Midbrain (tissue), 1 donor: Measurements from ENCODE around the gene OXER1.
A peak's percentile ranks its signal among the peaks of the same experiment; 100 is the strongest.

Experiments
- DNase-seq: peaks from one replicate; lab custom pipeline; 2025; lab: John Stamatoyannopoulos, UW

OXER1 gene

DNA sequence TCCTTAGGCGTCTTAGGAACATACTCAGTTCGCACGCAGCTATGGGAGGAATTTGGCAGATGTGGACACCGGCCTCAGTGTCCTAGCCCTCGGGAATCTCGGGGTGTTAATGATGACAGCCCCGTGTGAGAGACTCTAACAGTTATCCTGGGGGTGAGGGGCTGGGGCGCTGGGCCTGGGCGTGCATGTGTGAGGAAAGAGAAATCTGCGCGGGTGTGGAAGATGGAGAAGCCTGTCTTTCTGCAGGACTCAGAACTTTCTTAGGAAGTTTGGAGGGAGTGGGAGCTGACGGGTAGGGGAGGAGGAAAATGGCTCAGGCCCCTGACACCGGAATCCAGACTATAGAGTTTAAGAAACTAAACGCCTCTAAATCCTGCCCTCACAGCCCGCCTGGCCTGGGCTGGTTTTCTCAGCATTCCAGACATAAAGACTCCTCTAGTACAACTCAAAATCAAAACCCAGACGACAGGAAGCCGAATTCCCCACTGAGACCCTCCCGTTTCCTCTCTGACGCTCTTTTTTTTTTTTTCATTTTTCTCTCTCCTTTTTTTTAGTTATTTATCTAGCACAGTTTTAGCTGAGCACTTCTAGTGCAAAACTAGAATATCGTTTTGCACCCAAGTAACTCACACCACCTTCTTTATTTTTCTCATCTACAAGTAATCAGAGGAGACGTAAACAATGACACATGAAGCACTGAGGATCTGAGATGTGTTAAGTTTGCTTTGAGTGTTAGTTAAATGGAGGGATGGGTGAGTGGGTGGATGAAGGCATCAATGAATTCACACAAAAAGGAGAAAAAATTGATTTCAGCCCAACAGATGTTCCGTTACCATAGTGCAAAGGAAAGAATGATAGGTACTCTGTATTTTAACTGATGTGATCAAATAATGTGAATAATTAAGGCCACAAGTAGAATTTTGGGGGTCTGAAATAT lies 29.7 kb upstream of the OXER1 start:
- DNase-seq, result no peak

DNA sequence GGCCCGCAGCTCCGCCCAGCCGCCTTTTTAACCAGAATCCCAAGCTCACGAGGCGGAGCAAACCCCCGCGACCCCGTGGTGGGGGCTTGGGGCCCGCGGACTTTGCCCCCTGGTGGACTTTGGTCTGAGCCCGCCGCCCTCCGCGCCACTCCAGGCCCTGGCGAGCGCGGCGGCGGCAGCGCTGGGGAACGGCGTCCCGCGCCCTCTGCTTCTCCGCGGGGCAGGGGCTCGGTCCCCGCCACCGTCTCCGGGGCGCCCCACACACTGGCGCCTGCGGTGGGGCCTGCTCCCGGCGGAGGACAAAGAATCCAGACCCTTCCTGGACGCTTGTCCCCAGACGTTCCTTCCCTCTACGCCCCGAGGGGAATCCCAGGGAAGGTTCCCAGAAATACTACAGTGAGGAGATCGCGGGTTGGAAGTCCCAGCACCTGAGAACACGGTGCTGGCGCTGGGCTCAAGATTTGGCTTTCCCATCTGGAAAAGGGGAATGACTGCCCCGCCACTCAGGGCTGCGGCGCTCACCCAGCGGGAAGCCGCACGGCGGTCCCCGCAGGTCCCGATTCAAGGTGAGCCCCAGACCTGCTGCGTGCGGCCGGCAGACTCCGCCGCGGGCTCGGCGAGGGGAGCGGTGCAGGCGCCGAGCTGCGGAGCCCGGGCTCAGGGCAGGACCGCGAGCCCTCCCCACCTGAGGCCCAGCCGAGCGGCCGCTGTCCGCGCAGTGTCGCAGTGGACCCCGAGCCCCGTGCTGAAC lies 28.8 kb upstream of the OXER1 start, which contains the start of gene HAAO:
HAAO (minus strand) TSS at position 1 of the 751 bp plus-strand sequence. CDS start 47 bp downstream, outside the sequence.
- DNase-seq, result peak; percentile 24

DNA sequence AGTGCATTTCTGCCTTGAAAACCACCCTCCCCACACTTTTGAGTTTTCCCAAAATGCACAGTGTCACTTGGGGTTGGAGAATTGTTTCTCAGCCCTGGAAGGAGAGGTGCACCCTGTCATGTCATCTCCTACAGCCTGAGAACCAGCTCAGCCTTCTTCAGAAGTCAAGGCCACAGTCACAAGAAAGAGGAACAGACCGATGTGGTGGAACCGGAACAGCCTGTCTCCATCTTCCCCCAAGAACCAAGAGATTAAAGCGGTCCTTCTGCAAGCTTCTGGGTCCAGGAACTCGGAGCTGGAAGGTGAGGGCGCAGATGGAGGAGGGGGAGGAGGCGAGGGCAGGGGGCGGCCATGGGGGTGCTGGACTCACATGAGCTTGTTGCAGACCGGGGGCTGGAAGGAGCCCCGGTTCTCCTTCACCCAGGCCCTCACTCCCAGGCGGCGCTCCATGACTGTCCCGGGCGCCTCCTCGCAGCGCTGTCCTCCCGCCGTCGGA lies 28.2 kb upstream of the OXER1 start:
- no peak for DNase-seq

DNA sequence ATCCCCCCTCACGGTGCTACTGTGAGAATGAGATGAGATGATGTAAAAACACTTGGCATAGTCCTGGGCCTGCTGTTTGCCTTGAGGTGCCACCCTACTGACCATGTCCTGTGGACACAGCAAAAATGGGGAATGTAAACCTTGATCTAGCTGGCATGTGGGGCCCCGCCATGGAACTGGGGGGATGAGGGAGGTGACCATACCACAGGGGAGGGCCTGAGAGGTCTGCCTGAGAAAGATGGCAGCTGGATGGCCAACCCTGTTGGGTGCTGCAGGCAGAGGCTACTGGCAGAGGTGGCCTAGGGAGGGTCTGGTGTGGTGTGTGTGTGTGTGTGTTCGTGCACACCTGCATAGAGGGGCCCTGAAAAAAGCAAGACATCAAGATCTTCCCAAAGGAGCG lies 27.7 kb upstream of the OXER1 start:
- no peak for DNase-seq

DNA sequence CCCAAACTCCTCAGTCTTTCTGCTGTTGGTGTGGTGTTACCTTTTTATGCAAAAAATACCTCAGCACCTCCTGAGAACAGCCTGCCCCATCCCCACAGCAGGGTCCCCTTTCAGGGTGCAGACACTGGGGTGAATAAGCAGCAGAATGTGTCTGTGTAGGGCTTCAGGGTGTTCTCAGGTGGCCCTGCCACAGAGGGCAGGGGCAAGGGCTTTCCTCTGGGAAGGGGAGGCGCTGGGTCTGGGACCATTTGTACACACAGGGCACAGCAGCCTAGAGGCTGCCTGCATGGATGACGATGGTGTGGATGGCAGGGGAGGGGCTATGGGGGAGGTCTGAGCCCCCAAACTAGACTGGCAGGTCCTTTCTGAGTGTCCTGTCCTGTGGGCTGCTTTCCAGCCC lies 25.8 kb upstream of the OXER1 start:
- no peak for DNase-seq

DNA sequence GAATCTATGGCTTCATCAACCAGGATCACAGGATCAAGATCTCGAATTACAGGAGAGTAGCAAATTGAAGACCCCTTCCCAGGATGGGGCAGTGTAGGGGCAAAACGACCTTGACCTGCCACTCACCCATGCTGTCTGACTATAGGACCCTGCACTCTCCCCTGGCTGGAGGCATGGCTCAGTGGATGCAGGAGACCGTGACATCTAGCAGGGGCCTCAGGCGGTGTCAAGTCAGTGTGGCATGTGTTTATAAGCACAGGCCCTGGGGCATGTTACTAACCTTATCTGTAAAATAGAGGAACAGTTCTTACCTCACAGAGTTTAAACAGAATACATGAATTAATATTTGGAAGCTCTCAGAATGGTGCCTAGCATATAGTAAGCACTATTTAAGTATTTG lies 24.9 kb upstream of the OXER1 start:
- DNase-seq, result no peak

DNA sequence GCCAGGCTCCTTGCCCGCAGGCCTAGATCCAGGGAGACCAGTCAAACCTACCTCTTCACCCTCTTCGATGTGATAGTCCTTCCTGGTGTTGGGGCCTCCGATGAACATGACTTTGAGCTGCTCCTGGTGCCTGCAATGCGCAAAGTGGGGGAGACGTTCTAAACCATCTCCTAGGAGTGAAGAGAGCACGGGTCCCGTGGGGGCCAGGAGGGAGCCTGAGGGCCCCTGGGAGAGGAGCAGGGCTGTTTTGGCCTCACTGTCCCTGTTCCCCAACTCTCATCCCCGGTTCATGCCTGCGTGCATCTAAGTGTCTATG lies 24.5 kb upstream of the OXER1 start:
- no peak for DNase-seq

DNA sequence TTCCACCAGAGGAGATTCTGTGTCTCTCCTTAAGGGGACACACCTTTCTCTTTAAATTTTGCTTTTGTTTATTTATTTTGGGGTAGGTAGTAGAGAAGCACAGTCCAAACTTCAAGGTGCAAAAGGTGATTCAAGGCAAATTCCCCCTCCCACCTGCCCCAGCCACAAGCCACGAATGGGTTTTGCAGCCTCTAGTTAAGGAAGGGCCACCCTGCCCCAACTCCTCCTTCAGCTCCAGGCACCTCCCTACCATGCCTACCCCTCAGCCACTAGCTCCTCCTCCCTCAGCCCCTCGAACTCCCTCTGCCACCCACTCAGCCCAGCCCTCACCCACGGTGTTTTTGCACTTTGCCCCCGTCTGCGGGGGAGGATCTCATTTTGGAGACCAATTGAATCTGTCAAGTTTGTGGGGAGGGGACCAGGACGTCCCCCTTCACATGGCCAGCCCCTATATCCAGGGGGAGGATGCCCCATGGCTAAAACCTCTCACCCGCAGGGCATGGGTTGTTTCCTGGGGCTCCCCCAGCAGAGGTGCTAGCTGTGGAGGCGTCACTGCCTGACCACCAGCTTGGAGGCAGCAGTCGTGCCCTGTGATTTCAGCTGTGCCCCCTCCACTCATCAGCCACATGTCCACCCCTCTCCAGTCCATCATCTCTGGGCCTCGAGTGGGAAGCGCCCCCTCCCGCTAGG lies 24.0 kb upstream of the OXER1 start:
- DNase-seq, result no peak

DNA sequence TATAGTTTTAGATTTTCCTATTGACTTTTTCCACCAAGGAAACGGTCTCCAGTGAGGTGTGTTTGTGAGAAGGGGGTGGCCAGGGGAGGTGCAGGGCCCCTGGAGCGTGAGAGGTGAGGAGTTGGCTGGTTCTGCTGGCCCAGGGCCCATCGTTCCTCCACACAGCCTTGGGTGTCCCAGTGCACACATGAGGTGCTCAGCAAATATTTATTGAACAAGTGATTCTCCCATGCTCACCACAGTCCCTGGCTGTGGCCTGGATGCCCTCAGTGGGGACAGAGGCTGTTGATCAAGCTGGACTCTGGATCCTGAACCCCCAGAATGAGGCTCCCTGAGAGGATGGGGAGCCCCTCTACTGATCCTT lies 23.5 kb upstream of the OXER1 start:
- no peak for DNase-seq

DNA sequence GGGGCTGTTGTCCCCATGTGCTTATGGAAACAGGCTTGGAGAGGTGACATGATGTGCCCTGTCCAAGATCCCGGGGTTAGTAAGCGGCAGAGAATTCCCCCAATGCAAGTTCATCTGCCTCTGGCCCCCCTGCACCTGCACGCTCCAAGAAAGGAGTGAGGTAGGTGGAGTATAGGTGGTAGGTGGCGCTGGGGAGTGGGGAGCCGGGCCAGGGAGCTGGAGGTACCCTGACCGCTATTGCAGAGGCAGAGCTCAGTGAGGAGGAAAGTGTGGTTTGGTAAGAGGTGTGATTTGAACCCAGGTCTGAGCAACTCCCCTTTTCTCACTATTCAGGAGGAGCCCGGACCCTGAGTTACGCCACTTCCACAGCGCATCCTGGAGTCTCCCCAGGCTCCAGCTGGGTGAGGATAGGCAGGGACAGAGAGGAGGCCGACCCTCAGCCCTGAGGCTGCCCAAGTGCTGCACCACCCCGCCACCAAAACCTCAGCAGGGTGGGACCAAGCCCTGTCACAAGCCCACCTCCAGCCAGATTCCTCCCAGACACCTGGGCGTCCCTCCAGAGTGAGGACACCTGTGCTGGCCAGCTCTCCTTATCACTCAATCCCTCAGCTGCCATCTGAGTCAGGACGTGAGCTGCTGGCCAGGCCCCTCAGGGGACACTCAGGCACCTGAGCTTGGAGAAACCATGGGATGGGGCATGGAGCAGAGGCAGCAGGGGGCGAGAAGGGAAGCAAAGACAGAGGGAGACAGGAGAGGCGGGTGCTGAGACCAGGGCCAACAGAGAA lies 22.8 kb upstream of the OXER1 start:
- no peak for DNase-seq

DNA sequence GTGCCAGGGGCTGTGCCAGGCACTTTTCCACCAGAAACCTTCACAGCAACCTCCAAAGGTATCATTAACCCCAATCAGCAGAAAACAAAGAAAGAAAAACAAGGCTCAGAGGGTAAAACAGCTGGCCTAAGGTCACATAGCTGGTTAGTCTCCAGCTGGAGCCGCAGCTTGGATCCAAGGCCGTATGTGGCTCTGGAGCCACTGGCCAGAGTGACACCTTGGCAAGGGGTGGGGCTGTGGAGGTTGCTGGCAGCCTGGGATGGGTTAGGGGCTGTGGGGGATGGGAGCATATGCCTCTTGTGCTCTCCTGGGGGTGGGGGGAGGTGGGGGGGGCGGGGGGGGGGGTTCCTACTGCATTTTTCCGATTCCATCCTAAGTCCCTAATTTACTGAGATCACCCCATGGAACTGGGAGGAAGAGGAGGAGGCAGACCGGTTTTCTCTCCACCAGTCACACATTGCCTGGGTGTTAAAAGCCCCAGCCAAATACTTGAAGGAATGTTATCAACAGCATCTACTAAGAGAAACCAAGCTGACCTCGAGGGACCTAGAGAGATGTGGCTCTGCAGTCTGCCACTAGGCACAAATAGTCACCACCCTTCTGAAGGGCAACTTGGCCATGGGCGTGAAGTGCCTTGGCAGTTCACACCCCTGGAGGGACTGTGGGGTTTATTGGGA lies 20.4 kb upstream of the OXER1 start:
- DNase-seq, result no peak

DNA sequence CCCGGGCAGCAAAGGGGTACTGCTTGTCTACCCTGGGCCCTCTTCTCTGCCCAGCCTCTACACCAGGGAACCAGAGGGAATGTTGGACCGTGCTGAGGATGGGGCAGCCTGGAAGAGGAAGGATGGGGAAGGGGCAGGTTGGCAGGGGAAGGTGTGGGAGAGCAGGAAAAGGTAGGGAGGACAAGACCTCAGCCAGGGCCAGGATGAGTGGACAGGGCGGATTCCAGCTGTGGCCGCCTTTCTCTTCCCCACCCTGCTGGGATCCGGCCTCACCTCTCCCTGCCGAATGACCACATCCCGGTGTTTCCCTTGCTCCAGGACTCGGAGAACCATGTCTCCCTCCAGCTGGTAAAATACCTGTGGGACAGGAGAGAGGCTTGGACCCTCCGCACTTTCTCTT lies 19.6 kb upstream of the OXER1 start:
- DNase-seq, result no peak

DNA sequence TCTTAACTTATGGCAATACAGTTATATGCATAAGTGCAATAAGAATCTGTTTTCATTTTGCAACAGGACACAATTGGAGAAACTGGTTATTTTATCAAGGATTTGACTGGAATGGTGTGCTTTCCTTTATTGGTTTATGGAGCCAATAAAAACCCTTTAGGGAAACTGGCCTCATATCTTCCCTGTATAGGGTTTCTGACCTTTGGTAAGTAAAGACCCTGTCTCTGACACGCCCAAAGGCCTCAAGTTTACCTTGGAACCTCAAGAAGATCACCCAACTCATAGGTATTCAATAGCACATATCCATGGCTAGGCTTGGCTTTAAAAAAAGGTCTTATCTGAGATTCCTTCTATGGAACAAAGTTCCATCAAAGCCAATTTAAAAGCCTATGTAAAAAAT lies 17.2 kb upstream of the OXER1 start:
- DNase-seq, result no peak

DNA sequence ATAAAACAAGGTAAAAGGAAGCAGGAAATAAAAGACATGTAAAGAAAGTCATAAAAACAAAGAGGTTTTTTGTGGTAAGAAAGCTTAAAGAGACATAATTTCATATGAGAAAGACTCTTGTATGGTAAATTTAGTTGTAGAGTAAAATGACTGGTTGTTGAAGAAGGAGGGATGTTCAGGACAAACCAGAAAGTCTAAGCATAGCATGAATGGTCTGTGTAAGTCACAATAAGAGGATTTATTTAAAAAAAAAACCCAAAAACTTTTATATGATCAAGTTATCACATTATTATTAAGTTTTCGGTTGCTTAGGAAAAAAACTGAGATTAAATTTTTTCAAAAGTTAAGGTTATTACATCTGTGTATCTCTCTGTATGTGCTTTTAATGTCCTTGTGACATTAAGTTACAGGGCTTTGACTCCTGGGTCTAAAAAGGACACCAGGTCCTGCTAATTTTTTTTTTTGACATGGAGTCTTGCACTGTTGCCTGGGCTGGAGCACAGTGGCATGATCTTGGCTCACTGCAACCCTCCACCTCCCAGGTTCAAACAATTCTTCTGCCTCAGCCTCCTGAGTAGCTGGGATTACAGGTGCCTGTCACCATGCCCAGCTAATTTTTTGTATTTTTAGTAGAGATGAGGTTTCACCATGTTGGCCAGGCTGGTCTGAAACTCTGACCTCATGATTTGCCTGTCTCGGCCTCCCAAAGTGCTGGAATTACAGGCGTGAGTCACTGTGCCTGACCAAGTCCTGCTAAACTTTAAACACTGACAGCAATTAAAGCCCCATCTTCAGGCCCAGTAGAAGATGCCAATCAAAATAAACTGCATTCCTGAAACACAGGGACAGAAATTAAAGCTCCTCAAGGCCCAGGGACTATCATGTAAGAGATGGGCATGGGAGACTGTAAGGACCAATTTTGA lies 14.2 kb upstream of the OXER1 start:
- no peak for DNase-seq

DNA sequence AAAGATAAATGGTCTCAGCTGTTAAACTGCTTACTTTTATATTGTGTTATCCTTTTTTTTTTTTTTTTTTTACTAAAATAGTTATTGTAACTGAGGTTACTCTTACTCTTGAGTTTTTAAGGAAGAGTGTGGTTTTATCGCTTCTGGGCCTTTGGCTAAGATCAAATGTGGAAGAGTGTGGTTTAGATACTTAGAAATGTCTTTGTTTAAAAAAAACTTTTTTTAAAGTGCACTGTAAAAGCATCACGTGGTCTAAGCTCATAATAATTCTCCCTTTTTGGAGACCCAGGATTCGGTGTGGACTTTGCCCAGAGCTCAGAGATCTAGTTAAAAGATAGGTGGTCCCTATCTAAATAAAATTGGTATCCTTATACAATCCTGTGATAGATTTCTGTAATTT lies 11.9 kb upstream of the OXER1 start:
- no peak for DNase-seq

DNA sequence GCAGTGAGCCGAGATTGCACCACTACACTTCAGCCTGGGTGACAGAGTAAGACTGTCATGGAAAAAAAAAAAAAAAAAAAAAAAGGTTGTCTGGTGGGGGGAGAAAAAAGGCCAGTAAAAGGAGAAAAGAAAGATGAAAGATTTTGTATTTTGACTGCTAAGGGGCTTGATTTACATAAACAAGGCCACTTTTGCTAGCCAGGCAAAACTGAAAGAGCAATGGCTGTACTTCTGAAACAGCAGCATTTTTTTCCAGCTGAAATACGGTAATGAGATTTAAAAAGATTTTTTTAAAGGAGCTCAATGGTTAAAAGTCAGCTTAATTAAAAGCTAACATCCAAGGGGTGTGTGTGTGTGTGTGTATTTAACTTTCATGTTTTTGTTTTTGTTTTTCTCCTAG lies 11.3 kb upstream of the OXER1 start:
- no peak for DNase-seq

DNA sequence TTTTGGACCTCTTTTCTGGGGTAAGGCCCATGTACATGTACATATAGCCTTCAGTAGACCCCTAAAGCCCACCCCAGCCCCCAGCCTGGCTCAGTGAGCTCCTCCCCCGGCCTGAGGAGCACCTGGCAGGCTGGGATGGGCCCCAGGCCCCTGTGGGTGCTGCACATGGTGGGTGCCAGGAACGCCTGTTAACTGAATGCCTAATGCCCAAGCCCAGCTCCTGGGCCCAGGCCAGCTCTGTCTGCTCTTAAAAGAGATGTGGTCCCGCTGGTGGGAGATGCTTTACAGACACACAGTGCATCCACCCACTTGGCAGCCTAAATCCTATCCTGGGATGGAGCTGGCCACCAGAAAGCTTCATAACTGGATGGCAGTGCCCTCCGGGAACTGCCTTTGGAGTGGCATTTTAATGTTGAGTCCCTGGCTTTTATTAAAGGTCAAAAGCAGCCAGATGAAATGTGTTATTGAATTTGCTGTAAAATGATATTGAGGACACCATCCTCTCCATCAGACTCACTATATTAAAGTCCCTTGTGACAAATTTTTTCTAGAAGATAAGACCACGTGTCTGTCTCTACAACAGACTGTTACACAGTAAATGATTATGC lies 7.7 kb upstream of the OXER1 start:
- DNase-seq, result no peak

DNA sequence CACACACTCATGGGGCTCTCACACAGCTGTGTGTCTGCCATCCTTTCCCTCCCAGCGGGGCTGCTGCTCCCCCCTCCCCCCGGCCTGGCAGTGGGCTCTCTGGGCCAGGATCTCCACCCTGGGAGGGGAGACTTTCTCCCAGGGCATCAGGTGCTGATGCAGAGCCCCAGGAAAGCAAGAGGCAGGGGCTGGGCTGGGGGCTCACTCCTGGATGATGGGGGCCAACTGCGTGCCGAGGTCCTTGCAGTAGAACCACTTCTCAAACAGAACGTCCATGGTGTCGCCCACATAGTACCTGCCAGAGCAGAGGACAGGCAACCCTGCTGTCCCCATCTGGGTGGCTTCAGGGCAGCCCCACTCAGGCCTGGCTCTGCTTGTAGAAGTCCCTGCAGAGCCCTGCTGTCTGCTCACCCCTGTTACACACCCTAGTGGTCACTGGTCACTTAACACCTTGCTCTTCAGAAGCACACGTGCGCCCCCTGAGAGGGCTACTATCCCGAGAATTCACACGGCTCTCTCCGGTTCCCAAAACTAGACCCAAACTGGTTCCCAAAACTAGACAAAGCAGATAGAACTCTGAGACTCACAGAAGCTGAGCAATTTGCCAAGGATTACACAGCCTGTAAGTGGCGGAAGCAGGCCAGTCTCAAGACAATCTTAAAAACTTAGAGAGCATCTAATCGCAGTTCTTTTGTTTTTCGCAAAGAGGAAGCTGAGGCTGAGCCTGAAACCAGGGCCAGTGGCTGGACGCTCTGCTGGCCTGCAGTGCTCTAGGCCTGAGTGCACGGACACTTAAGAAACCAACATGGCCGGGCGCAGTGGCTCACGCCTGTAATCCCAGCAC lies 6.6 kb upstream of the OXER1 start:
- DNase-seq, result peak; percentile 17
